WTC11 (cell line): ENCODE measurements around the gene NR1H3. TPM values are rescaled to one million over a fixed set of nuclear protein-coding genes. Genes with fewer than 3 reads are reported as not detected.

Experiments used
- ATAC-seq: fragments of 200-7000 bp; cut with Tn5 transposase; 2 replicates; pipeline ENCODE4 v1.10.0; 2021; ENCODE audit warnings: mild to moderate bottlenecking, moderate library complexity
- CTCF ChIA-PET: fragments of 300-600 bp; sonication (Branson Sonifier 250); formaldehyde crosslinking; loops from one replicate; lab custom pipeline; 2021; ENCODE audit warnings: antibody characterized with exemption; lab: Charles Lee
- POLR2A ChIA-PET: fragments of 350-600 bp; sonication (Branson Sonifier 250); formaldehyde crosslinking; loops from one replicate; lab custom pipeline; 2021; ENCODE audit warnings: antibody characterized with exemption; lab: Charles Lee
- DNase-seq: peaks from one replicate; pipeline ENCODE4 v3.0.0; 2021; ENCODE audit warnings: low spot score
- H3K27ac Mint-ChIP-seq: 2 replicates; pipeline ENCODE4 v1.8.0; 2021; ENCODE audit warnings: mixed read lengths
- H3K27me3 Mint-ChIP-seq: 2 replicates; pipeline ENCODE4 v1.8.0; 2021; ENCODE audit warnings: low read depth, mild to moderate bottlenecking, moderate library complexity, mixed read lengths
- H3K36me3 Mint-ChIP-seq: 2 replicates; pipeline ENCODE4 v1.8.0; 2021; ENCODE audit warnings: mixed read lengths
- H3K4me1 Mint-ChIP-seq: 2 replicates; pipeline ENCODE4 v1.8.0; 2022; ENCODE audit warnings: mixed read lengths
- H3K4me3 Mint-ChIP-seq: 2 replicates; pipeline ENCODE4 v1.8.0; 2021; ENCODE audit warnings: mild to moderate bottlenecking, moderate library complexity, mixed read lengths
- H3K9me3 Mint-ChIP-seq: 2 replicates; pipeline ENCODE4 v1.8.0; 2021; ENCODE audit warnings: mixed read lengths
- ATF1 ChIP-seq: sonication (generic); formaldehyde crosslinking; IDR thresholded peaks from 2 replicates; pipeline ENCODE4 v1.8.1; 2023; ENCODE audit warnings: mild to moderate bottlenecking, moderate library complexity, missing genetic modification reagents
- ATF6 ChIP-seq: sonication (generic); formaldehyde crosslinking; IDR thresholded peaks from 2 replicates; pipeline ENCODE4 v1.8.1; 2023; ENCODE audit warnings: mild to moderate bottlenecking, missing genetic modification reagents
- CBFB ChIP-seq: sonication (generic); formaldehyde crosslinking; IDR thresholded peaks from 2 replicates; pipeline ENCODE4 v1.8.1; 2022; ENCODE audit warnings: mild to moderate bottlenecking, low read depth, missing genetic modification reagents
- CDX4 ChIP-seq: fragments of 250-450 bp; sonication (Bioruptor Pico); IDR thresholded peaks from 2 replicates; pipeline ENCODE4 v1.9.0; 2021; ENCODE audit warnings: moderate library complexity, mild to moderate bottlenecking, inconsistent platforms, borderline replicate concordance
- FOXP1 ChIP-seq: sonication (generic); formaldehyde crosslinking; IDR thresholded peaks from 2 replicates; pipeline ENCODE4 v1.8.0; 2022; ENCODE audit warnings: missing genetic modification reagents, mild to moderate bottlenecking, moderate library complexity, borderline replicate concordance
- GABPB1 ChIP-seq: sonication (generic); formaldehyde crosslinking; IDR thresholded peaks from 2 replicates; pipeline ENCODE4 v1.8.1; 2023; ENCODE audit warnings: mild to moderate bottlenecking, missing genetic modification reagents
- IRF2 ChIP-seq: sonication (generic); formaldehyde crosslinking; IDR thresholded peaks from 2 replicates; pipeline ENCODE4 v1.8.0; 2022; ENCODE audit warnings: low read depth, missing genetic modification reagents, borderline replicate concordance
- JUN ChIP-seq: sonication (generic); formaldehyde crosslinking; IDR thresholded peaks from 2 replicates; pipeline ENCODE4 v1.8.0; 2023; ENCODE audit warnings: mild to moderate bottlenecking, missing genetic modification reagents
- KAT7 ChIP-seq: sonication (generic); formaldehyde crosslinking; IDR thresholded peaks from 2 replicates; pipeline ENCODE4 v1.8.1; 2023; ENCODE audit warnings: missing genetic modification reagents, mild to moderate bottlenecking, borderline replicate concordance
- NFATC4 ChIP-seq: fragments of 250-450 bp; sonication (Bioruptor Pico); IDR thresholded peaks from 2 replicates; pipeline ENCODE4 v1.9.0; 2021; ENCODE audit warnings: mild to moderate bottlenecking
- NFYB ChIP-seq: sonication (generic); formaldehyde crosslinking; conservative IDR thresholded peaks from 2 replicates; pipeline ENCODE4 v1.8.0; 2022; ENCODE audit warnings: low read depth, missing genetic modification reagents
- PRRX2 ChIP-seq: fragments of 250-450 bp; sonication (Bioruptor Pico); IDR thresholded peaks from 2 replicates; pipeline ENCODE4 v1.8.0; 2021; ENCODE audit warnings: mild to moderate bottlenecking
- SMAD3 ChIP-seq: sonication (generic); formaldehyde crosslinking; IDR thresholded peaks from 2 replicates; pipeline ENCODE4 v1.8.0; 2022; ENCODE audit warnings: missing genetic modification reagents, mild to moderate bottlenecking, borderline replicate concordance
- SMAD4 ChIP-seq: sonication (generic); formaldehyde crosslinking; IDR thresholded peaks from 2 replicates; pipeline ENCODE4 v1.8.0; 2022; ENCODE audit warnings: mild to moderate bottlenecking, missing genetic modification reagents
- SOX15 ChIP-seq: fragments of 250-450 bp; sonication (Bioruptor Pico); IDR thresholded peaks from 2 replicates; pipeline ENCODE4 v1.9.0; 2021; ENCODE audit warnings: mild to moderate bottlenecking
- ZNF138 ChIP-seq: sonication (generic); formaldehyde crosslinking; conservative IDR thresholded peaks from 2 replicates; pipeline ENCODE4 v1.8.1; 2022; ENCODE audit warnings: mild to moderate bottlenecking, moderate library complexity, missing genetic modification reagents
- ZNF263 ChIP-seq: sonication (generic); formaldehyde crosslinking; IDR thresholded peaks from 2 replicates; pipeline ENCODE4 v1.8.1; 2022; ENCODE audit warnings: low read depth, mild to moderate bottlenecking, moderate library complexity, missing genetic modification reagents
- ZNF317 ChIP-seq: sonication (generic); formaldehyde crosslinking; IDR thresholded peaks from 2 replicates; pipeline ENCODE4 v1.8.1; 2023; ENCODE audit warnings: low read depth, mild to moderate bottlenecking, moderate library complexity, missing genetic modification reagents, borderline replicate concordance
- ZNF396 ChIP-seq: fragments of 250-450 bp; sonication (Bioruptor Pico); IDR thresholded peaks from 2 replicates; pipeline ENCODE4 v1.8.0; 2021; ENCODE audit warnings: mild to moderate bottlenecking, moderate library complexity, borderline replicate concordance
- ZNF416 ChIP-seq: fragments of 250-450 bp; sonication (Bioruptor Pico); IDR thresholded peaks from 2 replicates; pipeline ENCODE4 v1.9.0; 2021; ENCODE audit warnings: mild to moderate bottlenecking, inconsistent platforms
- total RNA-seq: library from RNA; stranded (reverse); gene quantifications from 3 replicates; pipeline ENCODE4 v1.2.3, GENCODE V29; 2021

NR1H3 gene
- total RNA-seq, 1 experiment from 2014 or later = 26.3 TPM

GRCh38 chr11:47215366-47215910 lies 42.4 kb upstream of the NR1H3 start (continued):
- TF ChIP-seq CBFB (no peak), IRF2 (CRISPR knock-in tag) (no peak), ATF1 (no peak), NFATC4 (CRISPR knock-in tag) (no peak), SMAD4 (no peak), KAT7 (CRISPR knock-in tag) (0 out of 2 replicates have a peak, but pooled peaks have one; percentile 26), FOXP1 (CRISPR knock-in tag) (no peak), ZNF396 (no peak), SOX15 (CRISPR knock-in tag) (no peak), ZNF416 (CRISPR knock-in tag) (no peak), ZNF317 (CRISPR knock-in tag) (no peak), JUN (CRISPR knock-in tag) (no peak), PRRX2 (CRISPR knock-in tag) (no peak), SMAD3 (CRISPR knock-in tag) (no peak)

GRCh38 chr11:47216121-47216798 lies 41.5 kb upstream of the NR1H3 start:
- Mint-ChIP-seq H3K4me1 (peaks cover 29% of the 10 kb centered on the region), H3K27me3 (no peaks in the 10 kb centered on the region; the same call in 1 of the 2 replicates), H3K9me3 (no peaks in the 10 kb centered on the region), H3K36me3 (peaks cover 30% of the 10 kb centered on the region), H3K27ac (peak overlapping the region; percentile 99), H3K4me3 (peak overlapping the region; percentile 97)
- CTCF ChIA-PET = interaction anchor here (0.6 to 3.7 kb wide), 8 partner anchors 18 to 336 kb away, joined by 3 to 65 read pairs (median 26); partner anchors contain the start of genes ACP2 and NR1H3
- no peak for DNase-seq
- no peak for ATAC-seq
- TF ChIP-seq CDX4 (CRISPR knock-in tag) (no peak), NFYB (no peak), ATF6 (CRISPR knock-in tag) (no peak), ZNF138 (no peak)
- POLR2A ChIA-PET = interaction anchor here (0.5 to 3.4 kb wide), 6 partner anchors 12 to 155 kb away, joined by 3 to 114 read pairs (median 8); partner anchors contain the start of genes NR1H3 and PACSIN3

- DNase-seq (no peak), ATAC-seq (no peak)
- peaks cover 55% of the 10 kb centered on the region for H3K36me3 Mint-ChIP-seq
- H3K27me3 Mint-ChIP-seq = no peaks in the 10 kb centered on the region
- CTCF ChIA-PET = interaction anchor here (1.3 to 2.1 kb wide), 4 partner anchors 17 to 154 kb away, joined by 3 to 6 read pairs (median 4); partner anchors contain the start of gene NR1H3
- H3K4me1 Mint-ChIP-seq = peaks cover 27% of the 10 kb centered on the region
- H3K27ac Mint-ChIP-seq = peak overlapping the region; percentile 83
- peak; percentile 45; the same call in 1 of the 2 replicates for TF ChIP-seq GABPB1 (CRISPR knock-in tag)
- TF ChIP-seq ZNF263 (CRISPR knock-in tag) = no peak
- POLR2A ChIA-PET = interaction anchor here (0.7 to 1.6 kb wide), 3 partner anchors 28 to 35 kb away, joined by 3 read pairs; partner anchors contain the start of genes ACP2 and PACSIN3
- no peaks in the 10 kb centered on the region for H3K9me3 Mint-ChIP-seq
- no peak overlapping the region for H3K4me3 Mint-ChIP-seq
Observed at GRCh38 chr11:47220401-47220821, 37.4 kb upstream of the NR1H3 start.
